ENCODE data around the gene RASA1.

Gene RASA1

DNA sequence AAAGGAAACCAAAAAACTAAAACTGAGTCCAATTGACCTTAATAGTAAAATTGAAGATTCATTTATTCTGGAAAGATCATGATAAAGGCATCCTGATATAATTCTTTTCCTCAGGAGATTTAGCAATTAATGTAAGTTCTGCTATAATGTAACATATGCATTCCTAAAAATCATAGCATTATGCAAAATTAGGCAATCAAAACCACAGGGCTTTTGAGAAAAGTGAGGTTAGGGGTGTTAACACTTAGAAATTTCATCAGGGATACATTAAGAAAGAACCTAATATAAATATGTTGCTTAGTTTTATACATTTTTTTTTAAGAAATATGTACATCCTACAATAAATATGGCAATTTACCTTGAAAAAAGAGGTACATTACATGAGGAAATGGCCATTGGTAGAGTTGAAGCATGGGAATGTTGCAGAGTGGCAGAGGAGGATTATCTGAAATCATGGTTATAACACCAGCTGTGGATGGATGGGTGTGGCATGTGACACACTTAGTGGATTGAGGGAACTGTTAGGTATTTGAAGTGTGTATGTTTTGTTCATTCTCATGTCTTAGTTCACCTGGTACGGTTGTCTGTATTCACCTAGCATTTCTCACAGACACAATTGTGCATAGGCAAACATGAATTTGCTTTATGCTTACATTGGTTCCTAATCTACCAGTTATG lies 94.0 kb downstream of the RASA1 start:
- DNase-seq, result no peak

DNA sequence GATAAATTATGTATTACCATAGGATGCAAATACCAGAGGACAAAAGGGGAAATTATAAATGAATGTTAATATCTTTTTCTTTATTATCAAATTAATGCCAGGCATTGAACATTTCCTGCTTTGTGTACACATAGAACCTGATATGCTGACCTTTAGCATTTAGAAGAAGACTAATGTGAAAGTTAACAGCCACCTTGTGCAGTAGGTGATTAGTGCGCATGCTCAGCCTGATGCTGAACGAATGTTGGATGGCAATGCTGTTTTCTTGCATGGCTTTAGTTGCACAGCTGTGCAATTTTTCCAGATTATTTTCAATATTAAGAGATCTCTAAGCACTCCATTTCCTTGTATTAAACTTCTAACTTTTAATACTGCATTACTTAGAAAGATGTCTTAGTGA lies 99.6 kb downstream of the RASA1 start:
- DNase-seq, result no peak

DNA sequence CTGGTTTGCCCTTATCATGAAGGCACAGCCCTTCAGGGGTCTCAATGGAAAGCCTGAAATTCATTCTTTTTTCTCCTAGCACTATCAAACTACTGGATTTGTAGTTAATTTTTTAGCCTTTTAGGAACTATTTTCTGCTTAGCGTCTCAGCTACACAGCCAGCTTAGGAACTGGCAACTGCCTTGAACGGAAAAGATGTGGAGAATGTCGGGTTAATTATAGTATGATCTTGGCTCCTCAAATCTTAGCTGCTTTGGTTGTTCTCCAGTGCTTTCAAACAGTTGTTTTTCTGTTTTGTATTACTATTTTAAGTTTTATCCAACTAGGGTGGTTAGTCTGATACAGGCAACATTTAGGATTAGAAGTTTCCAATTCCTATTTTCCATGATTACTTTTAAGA lies 100.9 kb downstream of the RASA1 start:
- no peak for DNase-seq

DNA sequence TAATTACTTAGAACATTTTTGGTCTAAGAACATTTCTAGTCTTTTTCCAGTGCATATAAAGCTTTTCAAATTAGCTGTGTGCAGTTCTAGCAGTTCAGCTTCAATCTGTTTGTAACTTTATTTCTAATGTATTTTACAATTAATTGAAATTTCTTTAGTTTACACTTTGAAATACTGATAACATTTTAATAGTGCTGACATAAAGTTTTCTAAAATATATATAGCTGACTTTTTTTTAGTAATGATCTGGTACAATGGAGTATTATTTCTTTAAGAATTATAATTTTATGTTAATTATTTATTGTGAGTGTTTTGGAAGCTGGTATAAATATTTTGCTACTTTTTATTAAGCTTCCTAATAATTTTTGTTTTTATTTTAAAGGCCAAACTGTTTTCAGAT lies 101.7 kb downstream of the RASA1 start:
- DNase-seq, result no peak

DNA sequence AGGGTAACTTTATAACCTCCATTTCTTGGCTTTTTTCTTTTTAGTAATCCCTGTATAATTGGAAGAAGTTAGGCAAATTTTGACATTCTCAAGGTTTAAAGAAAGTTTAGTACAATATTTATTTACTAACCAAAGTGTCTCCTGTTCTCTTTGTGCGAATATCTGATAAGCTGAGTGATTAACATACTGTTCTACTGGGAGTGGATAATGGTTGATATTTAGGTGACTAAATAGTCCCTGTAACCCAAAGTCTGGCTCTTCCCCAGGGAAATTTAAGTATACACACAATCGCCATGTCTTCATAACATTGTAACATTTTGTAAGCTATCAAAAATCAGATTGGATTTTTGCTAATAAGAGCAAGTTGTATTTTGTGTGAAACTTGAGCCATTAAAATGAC lies 105.0 kb downstream of the RASA1 start:
- DNase-seq, result no peak

DNA sequence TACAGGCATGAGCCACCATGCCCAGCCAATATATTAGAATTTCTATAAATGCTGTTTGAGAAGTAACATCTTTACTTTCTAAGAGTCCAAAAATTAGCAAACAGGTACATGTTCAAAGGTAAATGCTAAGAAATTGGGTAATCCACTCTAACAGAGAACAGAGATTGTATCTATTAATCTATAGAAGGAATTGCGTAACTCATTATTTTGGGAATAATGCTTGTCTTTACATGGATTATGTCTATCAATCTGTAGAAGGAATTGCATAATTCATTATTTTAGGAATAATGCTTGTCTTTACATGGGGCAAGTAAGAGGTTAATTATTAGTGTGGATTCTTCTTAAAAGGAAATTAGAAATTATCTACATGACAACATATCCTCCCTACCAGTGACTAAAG lies 114.5 kb downstream of the RASA1 start:
- no peak for DNase-seq

DNA sequence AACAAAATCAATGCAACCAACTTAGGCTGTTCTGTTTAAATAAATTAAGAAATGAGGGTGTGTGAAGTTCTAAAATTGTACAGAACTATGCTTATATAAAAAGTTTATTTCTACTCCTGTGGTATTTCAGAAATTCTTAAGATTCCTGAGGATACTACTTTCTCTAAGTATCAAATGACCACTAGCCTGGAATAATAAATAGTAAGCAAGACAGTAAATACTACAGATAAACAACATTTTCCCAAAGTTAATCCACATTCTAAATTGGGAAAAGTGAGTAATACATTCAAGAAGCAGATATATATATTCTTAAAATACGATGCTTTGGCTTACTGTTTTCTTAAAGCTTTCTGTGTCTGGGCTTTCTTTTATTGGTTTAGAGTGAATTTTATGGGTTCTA lies 115.5 kb downstream of the RASA1 start:
- no peak for DNase-seq

DNA sequence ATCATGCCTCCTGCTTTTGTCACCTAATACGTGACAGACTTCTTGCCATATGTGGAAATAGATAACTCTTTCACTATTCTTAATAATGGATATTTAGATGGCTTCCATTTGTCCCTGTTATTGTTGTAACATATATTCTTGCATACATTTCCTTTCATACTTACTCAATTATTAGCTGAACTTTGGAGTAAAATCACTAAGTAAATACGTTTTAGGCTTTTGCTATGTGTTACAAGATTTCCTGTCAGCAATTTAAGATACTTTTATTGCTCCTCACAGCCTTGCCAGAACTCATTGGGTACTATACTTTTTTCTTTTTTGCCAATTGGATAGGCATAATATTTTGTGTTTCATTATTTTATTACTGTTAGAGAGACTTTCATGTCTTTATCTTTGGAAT lies 118.1 kb downstream of the RASA1 start:
- DNase-seq, result no peak

DNA sequence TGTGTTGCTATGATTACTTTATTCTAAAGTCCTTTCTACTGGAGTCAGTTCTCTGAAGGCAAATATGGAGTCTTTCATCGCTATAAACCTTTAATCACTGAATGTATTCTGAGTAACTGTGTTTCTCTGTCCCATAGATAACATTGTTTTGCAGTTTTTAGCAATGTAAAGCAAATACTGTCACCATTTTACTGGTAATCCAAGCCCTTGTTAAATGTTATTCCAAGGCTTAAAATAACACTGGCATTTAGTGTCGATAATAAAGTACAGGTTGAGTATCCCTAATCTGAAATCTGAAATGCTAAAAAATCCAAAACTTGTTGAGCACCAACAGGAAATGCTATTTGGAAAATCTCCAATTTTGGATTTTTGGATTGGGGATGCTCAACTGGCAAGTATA lies 120.4 kb downstream of the RASA1 start:
- DNase-seq, result no peak

DNA sequence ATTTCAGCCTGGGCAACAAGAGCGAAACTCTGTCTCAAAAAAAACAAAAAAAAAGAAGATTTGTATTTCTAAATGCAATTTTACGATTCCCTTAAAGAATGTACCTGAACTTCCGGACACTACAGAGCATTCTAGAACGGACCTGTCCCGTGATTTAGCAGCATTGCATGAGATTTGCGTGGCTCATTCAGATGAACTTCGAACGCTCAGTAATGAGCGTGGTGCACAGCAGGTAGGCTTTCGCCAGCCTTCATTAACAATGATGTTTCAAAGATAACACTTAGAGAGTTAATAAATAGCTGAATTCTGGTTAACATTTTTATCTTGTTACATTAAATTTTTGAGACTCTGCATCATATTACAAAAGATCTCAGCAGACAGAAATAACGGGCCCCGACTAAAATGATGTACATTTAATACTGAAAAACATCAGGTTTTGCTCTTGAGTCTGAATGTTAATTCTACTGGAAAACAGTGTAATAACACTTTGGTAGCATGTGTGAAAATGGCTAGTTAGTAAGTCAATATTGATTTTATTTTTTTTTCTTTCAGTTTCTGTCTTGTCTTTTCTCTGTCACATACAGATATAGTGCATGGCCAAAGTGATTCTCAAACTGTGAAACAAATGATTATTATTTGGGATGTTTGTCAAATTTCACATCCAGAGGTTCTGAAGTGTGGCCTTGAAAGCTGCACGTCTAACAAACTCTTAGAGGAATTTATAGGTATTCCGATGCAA lies 121.8 kb downstream of the RASA1 start:
- no peak for DNase-seq

DNA sequence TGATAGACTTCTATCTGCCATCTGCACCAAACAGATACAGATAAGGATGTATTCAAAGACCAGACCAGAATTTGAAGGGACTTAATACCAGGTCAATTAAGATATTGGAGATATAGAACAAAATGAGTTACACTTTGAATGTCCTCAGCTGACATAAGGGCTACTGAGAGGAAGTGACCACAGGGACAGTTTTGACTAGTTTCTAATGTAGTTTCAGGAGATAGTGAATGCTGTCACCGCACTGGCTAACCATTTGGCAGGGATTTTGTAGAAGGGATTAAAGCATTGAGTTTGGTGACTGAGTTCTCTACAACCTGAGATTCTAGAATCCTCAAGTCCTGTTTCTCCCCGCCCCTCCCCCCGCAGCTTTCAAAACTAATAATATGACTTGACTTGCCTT lies 122.4 kb downstream of the RASA1 start:
- DNase-seq, result no peak

DNA sequence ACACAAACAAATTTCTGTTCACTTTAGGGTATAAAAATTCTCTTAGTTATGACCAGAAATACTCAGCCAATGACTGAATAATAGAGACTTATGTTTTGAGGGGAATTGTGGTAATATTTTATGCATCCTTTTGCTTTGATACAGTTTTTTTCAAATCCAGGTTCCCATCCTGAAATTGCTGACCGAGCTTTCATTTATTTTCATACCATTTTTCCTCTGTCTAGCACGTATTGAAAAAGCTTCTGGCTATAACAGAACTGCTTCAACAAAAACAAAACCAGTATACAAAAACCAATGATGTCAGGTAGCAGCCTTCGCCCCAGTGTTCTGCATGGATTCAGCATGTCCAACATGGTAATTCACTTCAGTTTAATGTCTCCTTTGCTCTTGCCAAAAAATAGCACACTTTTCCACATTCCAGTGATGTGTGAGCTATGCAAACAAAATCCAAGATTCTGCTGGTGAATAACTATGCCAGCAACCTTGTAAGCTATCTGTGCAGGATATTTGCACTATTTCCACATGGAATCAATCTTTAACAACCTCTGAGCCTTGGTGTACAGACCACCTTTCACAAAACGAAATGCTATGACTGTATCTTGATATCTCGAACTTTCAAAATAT lies 123.0 kb downstream of the RASA1 start:
- no peak for DNase-seq

DNA sequence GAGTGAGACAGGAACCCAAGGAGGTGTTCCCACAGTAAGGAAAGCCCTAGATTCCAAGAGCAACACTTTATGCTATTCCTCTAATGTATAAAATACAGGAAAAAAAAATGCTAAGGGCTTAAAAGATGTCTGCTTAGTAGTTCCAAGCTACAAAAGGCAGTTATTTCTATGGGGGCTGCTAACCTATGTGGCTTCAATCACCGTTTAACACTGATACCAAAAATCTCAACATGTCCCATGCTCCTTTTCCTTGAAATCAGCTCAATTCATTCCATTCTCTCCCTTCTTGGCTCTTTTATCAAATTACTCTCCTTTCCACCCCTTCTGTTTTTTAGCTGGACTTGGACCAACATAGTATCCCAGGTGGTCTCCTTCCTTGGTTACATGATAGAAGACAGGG lies 124.5 kb downstream of the RASA1 start:
- no peak for DNase-seq

DNA sequence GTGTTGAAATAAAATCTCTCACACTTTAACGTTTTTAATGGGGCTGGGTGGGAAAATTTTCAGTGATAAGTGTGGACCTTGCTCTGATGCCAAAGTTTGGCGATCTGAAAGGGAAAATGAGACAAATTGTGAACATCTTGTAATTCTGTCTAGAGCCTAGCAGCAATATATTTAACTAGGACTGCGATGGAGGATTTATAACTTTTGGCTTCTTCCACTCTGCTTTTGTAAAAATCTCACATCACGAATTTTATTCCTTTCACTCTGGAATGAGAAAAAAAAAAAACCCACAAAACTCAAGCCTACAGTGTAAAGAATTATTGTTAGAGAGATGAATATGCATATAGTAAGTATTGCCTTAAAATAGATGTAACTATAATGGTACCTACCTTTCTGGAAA lies 125.1 kb downstream of the RASA1 start:
- no peak for DNase-seq

DNA sequence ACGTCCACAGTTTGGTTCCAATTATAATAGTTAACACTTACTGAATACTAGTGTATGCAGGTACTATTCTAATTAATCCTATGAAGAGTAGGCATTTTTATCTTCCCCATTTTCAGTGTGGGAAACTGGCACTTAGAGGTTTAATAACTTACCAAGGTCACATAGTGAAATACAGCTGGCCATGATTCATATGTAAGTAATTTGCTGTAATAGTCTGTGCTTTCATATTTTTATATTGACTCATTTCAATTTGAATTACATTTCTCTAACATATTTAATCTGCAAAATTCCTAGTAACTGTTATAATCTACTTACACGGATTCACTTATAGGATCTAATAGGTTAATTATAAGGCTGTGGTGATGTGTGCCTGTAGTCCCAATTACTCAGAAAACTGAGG lies 125.6 kb downstream of the RASA1 start:
- DNase-seq, result no peak

DNA sequence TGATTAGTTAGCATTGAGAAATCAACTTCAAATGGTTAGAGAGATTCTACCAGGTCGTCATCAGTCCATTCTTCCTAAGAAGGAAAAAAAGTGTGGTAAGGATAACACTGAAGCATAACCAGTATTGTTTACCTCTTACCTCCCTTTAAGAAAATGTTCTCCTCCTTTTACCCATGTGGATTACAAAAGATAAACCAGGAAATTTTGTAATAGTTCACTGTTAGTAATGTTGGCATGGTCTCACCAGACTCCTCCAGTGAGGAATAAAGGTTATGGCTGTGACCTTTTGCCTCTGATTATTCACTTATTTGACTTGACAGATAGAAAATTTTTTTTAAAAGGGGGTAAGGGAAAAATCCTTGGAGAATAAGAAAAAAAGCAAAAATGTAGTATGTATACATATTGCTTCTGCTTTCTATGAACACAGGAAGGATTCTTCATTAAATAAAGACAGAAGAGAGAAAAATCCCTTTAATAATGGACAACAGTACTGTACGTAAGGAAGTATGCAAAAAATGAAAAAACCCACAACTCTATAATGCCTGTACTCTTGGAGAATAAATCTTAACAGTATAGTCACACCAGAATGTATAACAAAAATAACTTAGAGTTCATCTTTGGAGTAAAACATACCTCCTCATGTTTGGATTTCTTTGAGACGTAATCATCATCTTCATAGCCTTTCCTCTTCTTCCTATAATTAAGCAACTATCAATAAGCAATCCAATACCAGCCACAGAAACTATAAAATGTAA lies 126.9 kb downstream of the RASA1 start:
- DNase-seq, result no peak

DNA sequence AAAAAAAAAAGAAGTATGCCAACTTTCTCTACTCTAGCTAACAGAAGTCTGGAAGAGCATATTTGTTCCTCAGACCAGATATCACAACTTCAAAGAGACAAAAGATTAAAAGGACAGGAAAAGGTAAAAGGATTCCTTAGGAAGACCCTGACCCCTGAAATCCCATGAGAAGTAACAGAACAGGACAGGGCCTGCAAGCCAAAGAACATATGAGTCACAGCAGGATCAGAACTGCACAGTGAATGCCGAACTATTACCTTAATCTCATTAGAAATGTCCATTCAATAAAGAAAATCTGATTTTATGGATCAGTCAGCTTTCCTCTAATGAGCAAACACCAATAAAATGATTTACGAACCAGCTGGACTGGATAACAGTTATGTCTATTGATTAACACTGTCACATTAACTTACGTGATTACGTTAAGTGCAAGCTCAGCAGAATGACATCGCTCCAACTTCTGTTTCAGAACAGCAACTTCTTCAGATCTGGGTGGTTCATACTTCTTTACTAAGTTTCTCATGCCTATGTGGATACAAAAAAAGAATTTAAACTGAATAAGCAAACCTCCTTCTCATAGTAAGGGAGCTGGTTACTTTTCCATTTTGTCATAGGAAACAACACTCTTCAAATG lies 131.4 kb downstream of the RASA1 start:
- DNase-seq, result no peak

DNA sequence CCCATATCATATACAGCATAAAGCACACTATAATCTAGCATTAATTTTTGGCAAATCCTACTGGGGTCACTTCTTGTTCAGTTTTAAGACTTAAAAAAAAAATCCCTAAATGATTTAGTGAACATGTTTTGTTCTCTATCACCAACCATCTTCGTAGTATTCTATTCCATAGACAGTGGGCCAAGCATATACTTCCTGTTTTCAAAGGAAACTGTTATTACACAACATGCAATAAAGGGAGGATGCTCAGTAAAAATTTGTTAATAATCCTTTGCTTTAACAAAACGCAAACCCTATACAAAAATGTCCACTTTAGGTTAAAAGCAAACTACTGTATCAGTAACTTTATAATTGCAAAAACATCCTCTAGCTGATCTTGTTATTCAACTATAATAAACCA lies 132.0 kb downstream of the RASA1 start:
- DNase-seq, result no peak

DNA sequence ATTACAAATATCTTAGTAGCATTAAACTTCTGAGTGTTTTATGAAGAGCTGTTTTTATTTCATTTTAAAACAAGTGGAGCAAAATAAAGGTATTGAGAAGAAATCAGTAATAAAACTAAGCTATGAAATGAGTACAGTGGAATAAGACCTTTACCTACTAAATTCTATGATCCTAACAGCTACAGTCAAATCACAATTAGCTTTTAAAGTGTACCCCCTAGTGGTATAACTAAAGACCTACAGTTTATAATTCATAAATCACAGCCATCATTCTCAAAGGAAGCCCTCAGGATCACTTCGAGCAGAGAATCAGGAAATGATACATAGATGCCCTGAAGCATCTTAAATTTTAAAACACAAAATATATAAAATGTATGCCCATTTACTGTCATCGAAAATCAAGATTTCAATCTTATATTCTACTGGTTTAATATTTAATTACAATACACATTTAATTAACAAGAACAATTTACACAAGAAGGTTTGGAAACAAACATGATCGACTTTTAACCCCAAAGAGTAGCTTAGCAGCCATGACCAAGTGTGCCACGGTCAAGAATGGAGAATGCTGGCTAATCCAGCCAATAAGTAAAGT lies 132.7 kb downstream of the RASA1 start:
- DNase-seq, result no peak

DNA sequence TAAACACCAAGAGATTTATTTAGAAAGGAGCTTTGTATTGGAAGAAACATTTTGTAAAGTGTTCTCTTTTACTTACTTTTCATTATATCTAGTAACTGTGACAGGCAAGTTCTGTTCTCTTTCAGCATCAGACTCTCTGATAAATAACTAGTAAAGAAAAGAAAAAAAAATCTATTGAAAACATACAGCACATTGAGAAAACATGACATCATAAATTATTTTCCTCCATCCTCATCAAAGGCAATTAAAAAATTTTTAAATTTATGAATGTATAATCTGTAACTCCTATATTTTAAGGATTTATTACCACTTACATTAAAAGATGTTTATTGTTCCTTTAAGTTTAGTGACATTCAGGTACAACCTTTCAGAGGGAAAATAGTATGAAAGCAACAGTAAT lies 133.9 kb downstream of the RASA1 start:
- DNase-seq, result no peak

DNA sequence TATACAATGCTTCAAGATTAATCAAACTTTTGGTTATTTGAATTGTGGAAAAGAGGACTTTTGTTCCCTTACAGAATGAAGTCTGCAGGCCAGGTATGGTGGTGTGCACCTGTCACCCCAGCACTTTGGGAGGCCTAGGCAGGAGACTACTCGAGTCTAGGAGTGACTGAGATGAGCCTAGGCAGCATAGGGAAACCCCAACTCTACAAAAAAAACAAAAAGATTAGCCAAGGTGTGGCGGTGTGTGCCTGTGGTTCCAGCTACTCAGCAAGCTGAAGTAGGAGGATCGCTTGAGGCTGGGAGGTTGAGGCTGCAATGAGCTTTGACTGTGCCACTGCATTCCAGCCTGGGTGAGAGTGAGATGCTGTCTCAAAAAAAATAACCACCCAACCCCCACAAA lies 135.7 kb downstream of the RASA1 start:
- no peak for DNase-seq

DNA sequence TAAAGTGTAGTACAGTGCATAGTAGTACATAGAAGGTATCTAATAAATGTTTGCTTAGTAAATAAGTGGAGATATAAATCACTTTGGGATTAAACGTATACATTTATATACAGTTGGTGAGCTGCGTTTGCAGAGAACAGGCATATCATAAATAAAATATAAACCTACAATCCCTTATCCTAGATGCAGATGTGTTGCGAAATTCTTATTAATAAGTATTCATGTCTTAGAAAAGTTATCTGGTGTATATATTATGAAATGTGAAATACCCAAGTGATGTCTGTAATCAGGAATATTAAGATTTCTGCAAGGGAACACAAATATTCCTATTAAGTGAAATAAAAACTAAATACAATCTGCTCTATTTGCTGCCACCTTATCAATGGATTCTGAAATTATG lies 136.2 kb downstream of the RASA1 start:
- DNase-seq, result no peak

DNA sequence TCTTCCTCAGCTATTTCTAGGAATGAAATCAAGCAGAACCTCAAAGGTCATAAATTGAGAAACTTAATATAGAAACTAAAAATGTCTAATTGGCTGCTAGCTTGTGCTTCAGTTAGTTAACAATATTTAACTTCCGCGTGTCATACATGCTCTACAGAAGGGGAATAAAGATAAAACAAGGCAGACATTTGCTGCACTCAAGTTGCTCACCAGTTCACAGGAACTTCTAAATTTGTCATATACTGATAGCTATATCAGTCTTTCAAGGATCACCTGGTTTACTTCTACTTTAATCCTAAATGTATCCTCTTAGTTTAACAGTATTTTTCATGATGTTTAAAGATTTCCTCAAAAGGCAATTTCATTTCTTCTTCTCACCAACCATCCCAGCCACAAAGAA lies 136.7 kb downstream of the RASA1 start:
- no peak for DNase-seq
